ENCODE results near the gene DNMBP. TPM values are rescaled to one million over a fixed set of nuclear protein-coding genes. Genes with fewer than 3 reads are reported as not detected.

The DNMBP gene
- total and polyA plus RNA-seq, 2 experiments from 2014 or later, result 13.9 to 18.2 TPM

DNA sequence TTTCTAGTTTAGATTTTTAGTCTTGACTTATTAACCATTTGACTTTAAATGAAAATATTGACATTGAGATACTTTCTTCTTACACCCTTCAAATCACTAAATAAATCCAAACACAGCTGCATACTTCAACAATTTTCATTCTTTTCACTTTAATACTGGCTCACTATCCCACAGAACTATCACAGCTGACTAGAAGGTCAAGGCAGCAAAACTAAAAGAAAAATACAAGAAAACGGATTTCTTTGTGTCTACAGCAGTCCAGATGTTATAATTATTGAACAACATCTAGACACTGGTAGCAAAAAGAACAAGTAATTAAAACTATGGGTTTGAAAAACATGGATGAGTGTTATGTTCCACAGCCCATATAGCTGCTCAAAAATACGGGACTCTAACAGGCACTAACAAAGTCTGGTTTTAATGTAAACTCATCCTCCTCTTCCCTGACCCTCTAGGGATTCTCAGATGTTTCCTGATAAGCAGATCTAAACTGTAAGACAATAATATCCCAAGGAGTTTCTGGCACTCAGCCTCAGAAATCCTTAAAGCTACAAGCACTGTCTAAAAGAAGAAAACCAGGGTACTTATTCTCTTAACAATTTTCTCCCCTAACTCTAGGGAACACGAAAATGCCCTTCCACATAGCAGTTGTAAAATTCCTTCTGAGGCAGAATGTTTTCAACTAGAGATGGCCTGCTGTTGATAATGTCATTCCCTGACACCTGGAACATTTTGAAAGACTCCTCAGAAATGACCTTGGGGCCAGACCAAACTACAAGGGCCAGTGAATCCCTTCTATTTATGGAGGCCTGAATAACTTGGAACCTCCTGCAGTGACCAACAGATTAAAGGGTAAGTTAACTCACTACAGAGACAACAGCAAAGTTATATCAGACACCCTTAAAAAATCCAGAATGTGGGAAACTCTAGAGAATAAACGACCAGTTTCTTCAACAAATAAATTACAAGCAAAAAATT, 12.8 kb downstream of the DNMBP start:
- peaks cover 92% of the 10 kb centered on the region for H3K79me2 ChIP-seq
- H3K27me3 ChIP-seq, result no peaks in the 10 kb centered on the region
- H2AFZ ChIP-seq, result no peak overlapping the region
- H3K4me2 ChIP-seq, result peak overlapping the region; percentile 48
- 30% methylated on average over 4 of the region's 4 CpGs for WGBS (ENCODE audit: low lambda C conversion rate, missing lambda C conversion rate)
- H3K4me1 ChIP-seq (ENCODE audit: insufficient read depth), result peaks cover 42% of the 10 kb centered on the region
- no peak overlapping the region for H3K4me3 ChIP-seq
- H3K9me2 ChIP-seq (replicated peaks; ENCODE audit: insufficient read depth), result no peaks in the 10 kb centered on the region
- no peak for TF ChIP-seq EZH2 (IDR thresholded peaks at IDR 0.05; ENCODE audit: borderline replicate concordance)
- TF ChIP-seq CTCF (IDR thresholded peaks at IDR 0.05; ENCODE audit: poor library complexity), result no peak
- no peak for DNase-seq (ENCODE audit: low spot score)
- H3K36me3 ChIP-seq (replicated peaks; ENCODE audit: insufficient read depth, low read depth), result no peaks in the 10 kb centered on the region
- H3K9me3 ChIP-seq (ENCODE audit: low read depth), result no peaks in the 10 kb centered on the region
- peak overlapping the region; percentile 28 for H3K27ac ChIP-seq
- no peaks in the 10 kb centered on the region for H4K20me1 ChIP-seq (ENCODE audit: insufficient read depth, poor library complexity, severe bottlenecking)

DNA sequence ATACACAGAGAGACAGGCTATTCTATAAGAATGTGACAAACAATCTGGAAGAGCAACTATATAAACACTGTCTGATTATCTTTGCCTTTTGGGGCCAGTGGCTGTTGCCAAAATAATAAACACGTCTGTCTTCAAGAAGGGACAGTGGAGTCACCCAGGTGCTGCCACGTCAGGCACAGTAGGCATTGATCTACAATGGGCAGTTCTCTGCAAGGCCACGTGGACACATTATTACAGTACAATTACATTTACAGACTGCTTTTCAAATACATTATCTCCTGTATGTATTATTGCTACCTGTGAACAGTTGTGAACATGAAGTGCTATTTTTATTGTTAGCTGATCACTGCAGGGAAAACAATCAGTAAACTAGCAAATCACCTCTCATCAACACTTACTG, 14.0 kb downstream of the DNMBP start:
- no peak overlapping the region for H3K4me2 ChIP-seq
- no peak overlapping the region for H2AFZ ChIP-seq
- WGBS (ENCODE audit: low lambda C conversion rate, missing lambda C conversion rate), result 77% methylated on average over 3 of the region's 3 CpGs
- DNase-seq (ENCODE audit: low spot score), result no peak
- H3K4me3 ChIP-seq, result no peak overlapping the region
- H3K27me3 ChIP-seq, result no peaks in the 10 kb centered on the region
- no peak for TF ChIP-seq EZH2phosphoT487 (IDR thresholded peaks at IDR 0.05; ENCODE audit: low read depth, severe bottlenecking, unreplicated experiment)
- no peak for TF ChIP-seq EZH2 (IDR thresholded peaks at IDR 0.05; ENCODE audit: borderline replicate concordance)
- no peak for TF ChIP-seq CTCF (IDR thresholded peaks at IDR 0.05; ENCODE audit: poor library complexity)
- H3K9me3 ChIP-seq (ENCODE audit: low read depth), result no peaks in the 10 kb centered on the region
- no peaks in the 10 kb centered on the region for H3K9me2 ChIP-seq (replicated peaks; ENCODE audit: insufficient read depth)
- H3K36me3 ChIP-seq (replicated peaks; ENCODE audit: insufficient read depth, low read depth), result no peaks in the 10 kb centered on the region
- no peak overlapping the region for H3K27ac ChIP-seq
- peaks cover 91% of the 10 kb centered on the region for H3K79me2 ChIP-seq
- no peaks in the 10 kb centered on the region for H4K20me1 ChIP-seq (ENCODE audit: insufficient read depth, poor library complexity, severe bottlenecking)
- peaks cover 42% of the 10 kb centered on the region for H3K4me1 ChIP-seq (ENCODE audit: insufficient read depth)

- H3K27ac ChIP-seq, result no peak overlapping the region
- no peaks in the 10 kb centered on the region for H4K20me1 ChIP-seq (ENCODE audit: insufficient read depth, poor library complexity, severe bottlenecking)
- no peaks in the 10 kb centered on the region for H3K27me3 ChIP-seq
- peaks cover 41% of the 10 kb centered on the region for H3K4me1 ChIP-seq (ENCODE audit: insufficient read depth)
- no peaks in the 10 kb centered on the region for H3K9me2 ChIP-seq (replicated peaks; ENCODE audit: insufficient read depth)
- 84% methylated on average over 3 of the region's 3 CpGs for WGBS (ENCODE audit: low lambda C conversion rate, missing lambda C conversion rate)
- no peak overlapping the region for H2AFZ ChIP-seq
- peaks cover 88% of the 10 kb centered on the region for H3K79me2 ChIP-seq
- no peak overlapping the region for H3K4me3 ChIP-seq
- no peaks in the 10 kb centered on the region for H3K36me3 ChIP-seq (replicated peaks; ENCODE audit: insufficient read depth, low read depth)
- H3K9me3 ChIP-seq (ENCODE audit: low read depth), result no peaks in the 10 kb centered on the region
- H3K4me2 ChIP-seq, result no peak overlapping the region
- DNase-seq (ENCODE audit: low spot score), result no peak
- TF ChIP-seq CTCF (IDR thresholded peaks at IDR 0.05; ENCODE audit: poor library complexity) (no peak), EZH2phosphoT487 (IDR thresholded peaks at IDR 0.05; ENCODE audit: low read depth, severe bottlenecking, unreplicated experiment) (no peak), EZH2 (IDR thresholded peaks at IDR 0.05; ENCODE audit: borderline replicate concordance) (no peak)
Observed at GRCh38 chr10:99995269-99995668, 14.5 kb downstream of the DNMBP start.

All from hepatocyte (in vitro differentiated cells).